Epidermal melanocyte (primary cell): Measurements from ENCODE around the gene HCFC2.

Experiments used
- DNase-seq: peaks from one replicate; pipeline ENCODE4 v3.0.0; 2011; ENCODE audit warnings: low spot score; ENCODE audit not compliant: insufficient read length

Gene HCFC2

GRCh38 chr12:104154286-104154685, 90.0 kb downstream of the HCFC2 start:
- no peak for DNase-seq

- no peak for DNase-seq
These were observed 90.5 kb downstream of the HCFC2 start for GRCh38 chr12:104154806-104155205.
